HG02840 (cell line): ENCODE results near the gene ACOD1.
"Not testable (repeated sequence)": the region's sequence is repeated elsewhere in the genome, so short reads cannot be mapped to it uniquely, and the experiment has no call there.

Experiments used
- ATAC-seq: cut with Tn5 transposase; IDR thresholded peaks from one replicate; pipeline ENCODE4 v1.9.1; 2021; ENCODE audit warnings: mild to moderate bottlenecking, moderate library complexity, moderate number of reproducible peaks; ENCODE audit not compliant: unreplicated experiment, low FRiP score

The ACOD1 gene

GRCh38 chr13:76950101-76950500 lies 1.8 kb downstream of the ACOD1 start:
- no peak for ATAC-seq

DNA sequence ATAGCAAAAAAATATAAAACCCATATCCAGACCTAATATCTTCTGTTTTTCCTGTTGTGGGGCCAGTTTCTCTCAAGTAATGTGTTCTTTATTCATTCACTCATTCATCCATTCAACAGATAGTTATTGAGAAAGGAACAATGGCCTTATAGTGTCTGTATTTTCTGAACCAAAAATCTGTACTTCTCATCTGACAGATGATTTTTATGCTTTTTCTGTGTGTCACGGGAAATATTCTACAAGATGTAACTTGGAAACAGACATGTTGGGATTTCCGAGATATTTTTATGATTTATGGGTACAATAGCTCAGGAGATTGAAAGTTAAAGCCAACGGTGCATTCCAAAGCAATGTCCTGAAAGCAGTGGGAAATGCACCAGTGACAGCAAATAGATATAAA lies 5.7 kb downstream of the ACOD1 start:
- no peak for ATAC-seq

DNA sequence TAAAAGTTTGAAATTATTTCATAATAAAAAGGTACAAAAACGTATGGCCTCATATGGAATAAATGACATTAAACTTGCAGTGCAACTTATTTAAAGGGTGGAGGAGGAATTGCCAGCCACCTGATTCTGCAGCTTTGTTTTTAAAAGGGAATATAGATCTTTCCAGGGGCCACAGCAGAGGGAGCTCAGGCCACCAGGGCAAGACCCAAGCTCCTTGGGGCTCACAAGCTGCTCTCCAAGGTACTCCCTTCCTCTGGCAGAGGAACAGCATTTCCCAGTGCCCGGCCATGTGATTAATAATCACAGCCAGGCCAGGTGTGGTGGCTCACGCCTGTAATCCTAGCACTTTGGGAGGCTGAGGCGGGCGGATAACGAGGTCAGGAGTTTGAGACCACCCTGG lies 6.2 kb downstream of the ACOD1 start:
- no peak for ATAC-seq

- no peak for ATAC-seq
These were observed 6.9 kb downstream of the ACOD1 start for GRCh38 chr13:76955193-76955592.

GRCh38 chr13:76955661-76956060 lies 7.3 kb downstream of the ACOD1 start:
- ATAC-seq = no peak

DNA sequence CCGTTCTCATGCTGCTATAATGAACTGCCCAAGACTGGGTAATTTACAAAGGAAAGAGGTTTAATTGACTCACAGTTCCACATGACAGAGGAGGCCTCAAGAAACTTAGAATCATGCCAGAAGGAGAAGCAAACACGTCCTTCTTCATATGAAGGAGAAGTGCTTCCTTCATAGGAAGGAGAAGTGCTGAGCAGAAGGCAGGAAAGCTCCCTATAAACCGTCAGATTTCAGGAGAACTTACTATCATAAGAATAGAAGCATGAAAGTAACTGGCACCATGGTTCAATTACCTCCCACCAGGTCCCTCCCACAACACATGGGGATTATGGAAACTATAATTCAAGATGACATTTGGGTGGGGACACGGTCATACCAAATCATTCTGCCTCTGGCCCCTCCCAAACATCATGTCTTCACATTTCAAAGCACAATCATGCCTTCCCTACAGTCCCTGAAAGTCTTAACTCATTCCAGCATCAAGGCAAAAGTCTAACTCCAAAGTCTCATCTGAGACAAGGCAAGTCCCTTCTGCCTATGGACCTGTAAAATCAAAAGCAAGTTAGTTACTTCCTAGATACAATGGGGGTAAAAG lies 10.6 kb downstream of the ACOD1 start:
- ATAC-seq = no peak

GRCh38 chr13:76959734-76960133 lies 11.4 kb downstream of the ACOD1 start:
- ATAC-seq = not testable (repeated sequence)

DNA sequence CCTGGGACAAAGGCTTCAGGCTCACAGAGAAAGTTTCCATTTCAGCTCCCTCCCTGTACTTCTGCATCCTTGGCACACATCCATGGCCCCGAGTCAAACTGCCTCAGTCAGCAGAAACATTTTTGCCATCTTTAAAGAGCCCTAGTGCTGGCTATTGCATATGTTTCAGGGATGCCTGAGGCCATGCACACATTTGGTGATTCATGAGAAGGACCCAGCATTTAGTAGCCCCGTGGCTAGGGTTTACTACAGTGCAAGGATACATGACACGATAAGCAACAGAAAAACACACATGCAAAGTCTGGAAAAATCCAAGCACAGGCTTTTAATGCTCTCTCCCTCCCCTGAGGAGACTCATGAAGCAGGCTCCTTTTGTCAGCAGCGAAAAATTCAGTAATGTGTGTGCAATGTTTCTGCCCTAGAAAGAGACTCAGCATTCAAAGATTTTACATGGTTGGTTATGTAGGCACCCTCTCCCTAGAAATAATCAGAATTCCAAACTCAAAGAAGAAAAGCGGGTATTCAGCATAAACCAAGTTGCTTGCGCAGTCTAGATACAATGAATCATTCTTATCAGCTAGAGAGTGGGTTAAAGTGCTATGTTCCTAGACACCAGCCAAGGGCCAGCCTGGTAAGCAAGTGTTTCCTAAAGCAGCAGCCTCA lies 17.6 kb downstream of the ACOD1 start:
- ATAC-seq = no peak

DNA sequence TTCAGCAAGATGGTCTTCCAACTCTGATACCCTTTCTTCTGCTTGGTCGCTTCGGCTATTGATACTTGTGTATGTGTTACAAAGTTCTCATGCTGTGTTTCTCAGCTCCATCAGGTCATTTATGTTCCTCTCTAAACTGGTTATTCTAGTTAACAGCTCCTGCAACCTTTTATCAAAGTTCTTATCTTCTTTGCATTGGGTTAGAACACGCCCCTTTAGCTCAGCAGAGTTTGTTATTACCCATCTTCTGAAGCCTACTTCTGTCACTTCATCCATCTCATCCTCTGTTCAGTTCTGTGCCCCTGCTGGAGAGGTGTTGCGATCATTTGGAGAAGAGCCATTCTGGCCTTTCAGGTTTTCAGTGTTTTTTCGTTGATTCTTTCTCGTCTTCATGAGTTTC lies 18.7 kb downstream of the ACOD1 start:
- ATAC-seq = no peak

DNA sequence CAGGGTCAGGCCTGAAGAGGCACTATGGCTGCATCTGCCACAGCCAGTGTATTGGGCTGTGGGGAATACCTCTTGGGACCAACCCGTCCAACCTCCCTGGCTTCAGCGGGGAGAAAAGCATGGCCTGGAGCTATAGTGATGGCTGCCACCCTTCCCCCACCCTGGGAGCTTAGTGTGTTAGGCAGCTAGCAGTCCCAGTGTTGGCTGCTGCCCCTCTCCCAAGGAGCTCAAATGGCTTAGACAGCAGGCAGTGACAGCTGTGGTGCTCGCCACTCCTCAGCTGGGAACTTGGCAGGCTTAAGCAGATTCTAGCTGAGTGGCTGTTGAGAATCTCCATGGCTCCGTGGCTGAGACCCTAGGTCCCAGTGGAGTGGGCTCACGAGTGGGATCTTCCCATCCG lies 19.7 kb downstream of the ACOD1 start:
- ATAC-seq = no peak

GRCh38 chr13:76969488-76970365 lies 21.4 kb downstream of the ACOD1 start:
- no peak for ATAC-seq

DNA sequence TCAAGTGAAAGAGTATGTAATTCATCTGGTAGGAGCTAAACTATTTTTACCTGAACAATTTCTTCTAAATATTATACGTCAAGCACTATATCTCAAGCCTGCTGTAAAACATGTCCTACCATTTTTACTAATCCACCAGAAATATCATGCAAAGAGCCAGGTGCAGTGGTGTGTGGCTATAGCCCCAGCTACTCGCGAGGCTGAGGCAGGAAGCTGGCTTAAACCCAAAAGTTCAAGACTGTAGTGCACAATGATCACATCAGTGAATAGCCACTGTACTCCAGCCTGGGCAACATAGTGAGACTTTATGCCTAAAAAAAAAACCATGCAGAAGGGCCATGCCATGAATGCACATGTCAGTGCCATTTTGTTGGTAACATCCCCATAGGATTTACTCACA lies 22.9 kb downstream of the ACOD1 start:
- ATAC-seq = no peak

GRCh38 chr13:76971851-76972829 lies 23.8 kb downstream of the ACOD1 start:
- ATAC-seq = no peak

- ATAC-seq = no peak
These were observed 25.8 kb downstream of the ACOD1 start for GRCh38 chr13:76973920-76974617.

- no peak for ATAC-seq
These were observed 26.3 kb downstream of the ACOD1 start for GRCh38 chr13:76974618-76974975.

GRCh38 chr13:76975863-76976262 lies 27.6 kb downstream of the ACOD1 start:
- no peak for ATAC-seq

- no peak for ATAC-seq
These were observed 28.2 kb downstream of the ACOD1 start for GRCh38 chr13:76976490-76976889.

DNA sequence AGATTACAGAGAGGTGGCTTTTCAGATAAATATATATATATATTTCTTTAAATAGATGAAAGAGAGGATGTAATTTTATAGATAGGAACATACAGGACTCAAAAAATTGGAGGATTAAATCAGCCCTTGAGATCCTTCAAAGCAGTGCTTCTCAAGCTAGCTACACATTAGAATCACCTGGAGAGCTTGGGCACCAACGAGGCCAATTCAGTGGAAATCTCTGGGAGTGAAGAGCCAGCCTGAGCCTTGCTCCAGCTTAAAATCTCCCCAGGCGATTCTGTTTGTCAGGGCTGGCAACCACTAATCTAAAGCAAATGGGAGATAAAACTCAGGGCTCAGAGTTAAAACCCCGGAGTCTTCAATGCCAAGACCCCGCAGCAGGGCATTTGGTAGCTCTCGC lies 28.6 kb downstream of the ACOD1 start:
- ATAC-seq = no peak

DNA sequence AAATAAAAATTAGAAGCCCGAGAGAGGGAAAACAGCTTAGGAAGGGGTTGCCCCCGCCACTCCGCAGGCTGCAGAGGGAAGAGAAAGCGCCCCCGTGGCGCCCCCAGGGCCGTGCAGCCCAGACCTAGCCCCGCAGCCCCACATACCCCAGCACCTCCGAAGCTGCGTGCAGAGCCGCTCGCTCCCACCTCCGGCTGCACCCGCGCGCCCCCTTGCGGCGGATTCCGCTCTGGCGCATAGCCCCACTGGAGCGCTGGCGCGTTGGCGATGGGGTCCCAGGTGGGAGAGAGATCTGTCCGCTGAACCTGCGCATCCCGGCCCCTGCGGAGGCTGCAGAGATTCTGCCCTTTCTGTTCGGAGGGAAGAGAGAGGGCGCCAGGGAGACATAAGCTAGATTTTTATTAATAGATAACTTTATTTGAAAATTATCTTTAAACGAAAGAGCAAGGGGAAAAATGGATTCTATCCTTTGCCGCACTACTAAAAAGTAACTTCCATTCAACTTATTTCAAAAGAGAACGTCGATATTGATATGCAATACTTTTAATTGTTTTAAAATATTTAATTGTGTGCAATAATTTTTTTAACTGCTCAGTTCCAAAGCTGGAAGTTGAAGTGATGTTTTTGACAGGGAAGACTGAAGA lies 31.9 kb downstream of the ACOD1 start:
- peak; percentile 98 for ATAC-seq
